HG02798 (cell line): ENCODE measurements around the gene PLIN1.
"Not testable (repeated sequence)": the region's sequence is repeated elsewhere in the genome, so short reads cannot be mapped to it uniquely, and the experiment has no call there.

Experiments used
- ATAC-seq: cut with Tn5 transposase; IDR thresholded peaks from one replicate; pipeline ENCODE4 v1.9.1; 2021; ENCODE audit warnings: mild to moderate bottlenecking; ENCODE audit not compliant: unreplicated experiment, poor library complexity

PLIN1 gene

GRCh38 chr15:89679212-89679611, at the start of gene PLIN1:
TSS of gene PLIN1 (minus strand) at chr15:89679367. CDS start at chr15:89677489, 1,878 bp downstream.
- no peak for ATAC-seq

DNA sequence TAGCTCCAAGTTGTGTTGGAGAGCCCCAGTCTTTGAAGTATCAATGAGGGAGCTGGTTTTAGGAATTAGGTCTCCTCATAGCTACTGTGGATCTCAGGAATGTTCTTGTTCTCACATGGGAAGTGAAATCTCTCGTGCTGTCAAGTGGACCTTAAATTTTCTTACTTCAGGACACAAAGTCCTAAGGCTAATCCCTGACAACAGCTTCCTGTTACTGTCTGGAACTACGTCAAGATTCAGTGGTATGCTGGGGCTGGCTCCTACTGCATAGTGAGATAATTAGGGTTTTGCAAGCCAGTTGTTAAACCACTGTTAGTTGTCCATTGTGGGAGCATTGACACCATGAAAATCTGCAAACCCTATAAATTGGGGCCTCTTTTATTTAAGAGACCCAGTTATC, 49.1 kb upstream of the PLIN1 start:
- ATAC-seq: no peak

- ATAC-seq: no peak
Measured at GRCh38 chr15:89725064-89725463, 45.9 kb upstream of the PLIN1 start.

- ATAC-seq: no peak
Measured at GRCh38 chr15:89724621-89725020, 45.5 kb upstream of the PLIN1 start.

DNA sequence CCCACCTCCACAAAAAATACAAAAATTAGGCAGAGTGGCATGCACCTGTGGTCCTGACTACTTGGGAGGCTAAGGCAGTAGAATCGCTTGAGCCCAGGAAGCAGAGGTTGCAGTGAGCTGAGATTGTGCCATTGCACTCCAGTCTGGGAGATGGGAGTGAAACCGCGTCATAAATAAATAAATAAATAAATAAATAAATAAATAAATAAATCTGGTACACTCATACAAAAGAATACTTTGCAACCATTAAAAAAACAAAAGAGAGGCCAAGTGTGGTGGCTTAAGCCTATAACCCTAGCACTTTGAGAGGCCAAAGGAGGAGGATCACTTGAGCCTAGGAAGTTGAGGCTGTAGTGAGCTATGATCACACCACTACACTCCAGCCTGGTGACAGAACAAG, 43.9 kb upstream of the PLIN1 start:
- ATAC-seq: no peak

DNA sequence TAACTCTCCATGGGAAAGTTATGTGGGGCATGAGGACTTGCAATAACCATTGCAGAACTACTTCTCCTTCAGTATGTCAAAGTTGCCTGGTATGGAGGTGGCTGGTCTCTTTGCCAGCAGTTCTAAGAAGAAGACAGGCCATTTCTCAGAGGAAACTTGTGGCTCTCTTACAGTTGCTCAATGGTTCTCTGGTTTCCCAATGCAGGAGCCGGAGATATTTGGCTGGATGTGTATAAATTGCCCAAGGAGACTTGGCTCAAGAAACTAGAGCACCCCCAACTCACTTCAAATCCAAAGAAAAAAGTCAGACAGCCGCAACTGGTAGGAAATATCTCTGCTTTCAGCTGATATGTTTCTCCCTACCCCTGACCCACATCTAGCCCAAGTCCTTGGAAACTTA, 35.6 kb upstream of the PLIN1 start:
- ATAC-seq: no peak

- ATAC-seq: no peak
Measured at GRCh38 chr15:89707577-89707976, 28.4 kb upstream of the PLIN1 start.

DNA sequence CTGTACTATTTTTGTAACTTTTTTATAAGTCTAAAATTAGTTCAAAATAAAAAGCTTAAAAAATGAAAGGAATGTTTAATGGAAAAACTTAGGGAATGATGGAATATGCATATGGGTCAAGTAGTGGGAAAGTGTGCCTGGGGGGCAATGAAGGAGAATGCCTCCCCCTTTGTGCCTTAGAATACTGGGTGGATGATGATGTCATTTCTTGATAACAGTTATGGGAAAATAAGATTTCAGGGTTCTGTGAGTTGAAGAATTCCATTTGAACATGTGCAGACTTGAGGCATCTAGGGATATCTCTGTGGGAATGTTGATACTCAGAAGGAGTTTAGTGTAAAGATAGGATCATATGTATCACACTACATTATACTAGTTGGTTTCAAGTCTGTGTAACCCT, 25.2 kb upstream of the PLIN1 start:
- ATAC-seq: no peak

DNA sequence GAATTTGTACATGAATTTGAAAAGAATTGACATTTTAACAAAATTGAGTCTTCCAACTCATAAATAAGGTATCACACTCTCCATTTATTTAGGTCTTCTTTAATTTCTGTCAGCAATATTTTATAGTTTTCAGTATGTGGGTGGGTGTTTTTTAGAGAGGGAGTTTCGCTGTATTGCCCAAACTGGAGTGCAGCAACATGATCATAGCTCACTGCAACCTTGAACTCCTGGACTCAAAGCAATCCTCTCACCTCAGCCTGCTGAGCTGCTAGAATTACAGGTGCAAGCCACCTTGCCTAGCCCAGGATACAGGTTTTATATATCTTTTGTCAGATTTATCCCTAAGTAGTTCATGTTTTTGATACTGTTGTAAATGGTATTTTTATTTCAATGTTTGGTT, 16.0 kb upstream of the PLIN1 start:
- no peak for ATAC-seq

GRCh38 chr15:89693696-89694095, 14.5 kb upstream of the PLIN1 start:
- ATAC-seq: no peak

GRCh38 chr15:89693091-89693490, 13.9 kb upstream of the PLIN1 start:
- ATAC-seq: no peak

- peak; percentile 94 for ATAC-seq
Measured at GRCh38 chr15:89690276-89691218, 11.4 kb upstream of the PLIN1 start, which contains the start of the genes PEX11A and WDR93. TSS of gene PEX11A (minus strand) at chr15:89690754. CDS start at chr15:89690632, 122 bp downstream. TSS of gene WDR93 (plus strand) at chr15:89690811. CDS start at chr15:89701747, 10,936 bp downstream.

- ATAC-seq: not testable (repeated sequence)
Measured at GRCh38 chr15:89689930-89690275, 10.7 kb upstream of the PLIN1 start.

DNA sequence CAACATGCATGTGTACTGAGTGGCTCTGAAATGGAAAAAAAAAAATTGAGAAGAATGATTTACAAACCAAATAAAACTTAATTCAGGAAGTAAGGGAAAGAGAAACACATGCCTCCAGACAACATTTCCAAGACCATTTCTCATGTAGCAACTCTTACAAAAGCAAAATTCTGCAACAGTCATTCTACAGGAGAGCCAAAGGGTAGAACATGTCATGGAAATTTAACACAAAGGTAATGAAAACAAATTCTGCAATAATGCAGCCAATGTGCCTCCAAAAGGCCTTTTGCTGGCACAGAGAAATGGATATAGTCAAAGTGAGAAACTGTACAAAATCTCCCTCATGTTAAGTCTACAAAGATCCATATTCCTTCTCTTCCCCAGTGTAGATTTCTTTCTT, 7.4 kb upstream of the PLIN1 start:
- ATAC-seq: no peak

DNA sequence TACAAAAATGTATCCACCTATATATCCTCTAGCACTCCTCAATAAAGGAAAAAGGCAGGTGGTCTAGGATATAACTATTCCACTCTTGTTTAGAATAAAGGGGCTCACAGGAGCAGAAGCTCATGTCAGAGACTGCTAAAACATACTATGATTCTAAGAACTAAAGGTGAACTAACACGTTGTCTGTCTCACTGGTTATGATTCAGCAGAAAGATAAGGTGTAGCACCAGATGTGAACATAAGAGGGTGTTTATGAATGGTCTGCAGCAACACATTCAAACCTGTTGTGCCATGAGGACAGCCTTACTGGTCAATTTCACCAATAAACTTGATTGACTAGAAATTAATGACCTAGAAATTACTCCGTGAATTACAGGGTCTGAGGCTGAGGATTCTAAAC, 6.8 kb upstream of the PLIN1 start:
- ATAC-seq: no peak

DNA sequence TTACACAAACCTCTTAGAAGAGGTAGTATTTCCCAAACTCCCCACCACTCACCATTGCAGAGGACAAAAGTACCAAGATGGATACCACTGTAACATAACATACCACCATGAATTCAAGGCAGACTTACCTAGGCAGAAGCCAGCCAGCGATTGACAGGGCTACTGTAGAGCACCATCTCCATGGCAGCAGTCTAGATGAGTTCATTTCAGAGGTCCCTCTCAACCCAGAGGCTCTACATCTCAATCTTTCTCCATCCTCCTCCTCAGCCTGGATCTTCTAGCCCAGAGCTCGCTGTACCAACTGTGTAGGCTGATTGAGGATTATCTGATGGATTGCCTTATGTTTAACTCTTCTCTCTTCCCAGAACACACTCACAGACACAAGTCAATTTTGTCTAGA, 2.0 kb upstream of the PLIN1 start:
- ATAC-seq: no peak

DNA sequence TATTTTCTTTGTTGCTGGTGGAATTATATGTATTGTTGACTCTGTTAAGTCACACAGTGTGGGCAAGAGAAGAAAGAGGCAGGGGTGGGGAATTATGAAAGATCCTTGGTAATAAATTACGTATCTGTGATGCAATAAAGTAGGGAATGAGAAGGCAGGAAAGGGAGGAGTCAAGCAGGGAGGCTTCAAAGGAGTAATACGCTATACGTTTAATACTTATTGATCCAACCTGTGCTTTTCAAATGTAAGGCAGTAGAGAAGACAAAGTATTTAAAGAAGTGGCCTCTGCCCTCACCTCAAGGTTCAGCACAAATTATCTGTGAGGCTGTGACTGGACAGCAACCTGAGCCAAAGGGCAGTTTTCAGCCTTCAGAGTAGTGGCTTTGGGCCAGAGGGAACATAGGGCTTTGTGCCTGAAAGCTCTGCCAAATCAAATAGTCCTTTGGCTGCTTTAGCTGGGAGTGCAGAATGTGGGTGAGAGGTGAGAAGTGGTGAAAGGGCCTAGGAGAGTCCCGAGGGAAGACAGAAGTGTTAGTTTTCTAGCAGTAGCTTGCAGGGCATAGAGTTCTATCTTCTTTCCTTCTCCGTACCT, 1.2 kb upstream of the PLIN1 start:
- ATAC-seq: no peak

GRCh38 chr15:89677381-89677780, 1.8 kb downstream of the PLIN1 start:
- ATAC-seq: no peak

GRCh38 chr15:89675606-89676005, 3.6 kb downstream of the PLIN1 start:
- ATAC-seq: no peak

DNA sequence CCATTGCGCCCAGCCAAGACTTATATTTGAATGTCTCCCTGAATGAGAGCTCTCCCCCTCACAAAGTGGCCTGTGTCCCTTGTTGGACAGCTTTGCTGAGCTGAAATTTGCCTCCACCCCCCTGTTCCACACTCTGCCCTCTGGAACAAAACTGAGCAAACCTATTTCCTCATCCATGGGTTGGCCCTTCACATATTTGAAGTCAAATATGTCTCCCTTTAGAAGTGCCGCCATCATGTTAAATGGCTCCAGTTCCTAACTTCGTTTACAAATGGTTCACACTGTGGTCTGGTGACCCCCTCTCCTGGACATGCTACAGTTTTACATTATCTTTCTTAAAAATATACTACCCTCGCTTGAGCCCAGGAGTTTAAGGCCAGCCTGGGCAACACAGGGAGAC, 4.6 kb downstream of the PLIN1 start:
- ATAC-seq: no peak

DNA sequence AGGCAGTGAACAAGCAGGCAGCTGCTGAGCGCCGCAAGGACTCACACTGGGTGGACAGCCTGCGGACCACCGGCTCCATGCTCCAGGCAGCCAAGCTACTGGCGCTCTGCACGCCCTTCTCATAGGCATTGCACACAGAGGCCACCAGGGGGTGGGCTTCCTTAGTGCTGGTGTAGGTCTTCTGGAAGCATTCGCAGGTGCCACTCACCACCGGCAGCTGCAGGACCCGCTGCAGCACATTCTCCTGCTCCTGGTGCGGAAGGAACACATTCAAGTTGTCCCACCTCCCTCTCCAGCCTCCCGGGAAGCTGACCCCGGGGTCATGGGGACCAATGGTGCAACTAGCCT, 6.0 kb downstream of the PLIN1 start:
- no peak for ATAC-seq
